B cell (primary cell): Measurements from ENCODE around the gene TCF12. TPM values are rescaled to one million over a fixed set of nuclear protein-coding genes. Genes with fewer than 3 reads are reported as not detected.

Experiments
- ATAC-seq: fragments of 200-7000 bp; cut with Tn5 transposase; one replicate; pipeline ENCODE4 v1.10.0; 2021; ENCODE audit warnings: low read depth, mild to moderate bottlenecking, moderate number of reproducible peaks, moderate library complexity
- CTCF ChIA-PET: fragments of 350-600 bp; sonication (Branson Sonifier 250); formaldehyde crosslinking; loops from one replicate; lab custom pipeline; 2021; ENCODE audit warnings: antibody characterized with exemption, inconsistent platforms; lab: Charles Lee
- POLR2A ChIA-PET: fragments of 350-600 bp; sonication (Branson Sonifier 250); formaldehyde crosslinking; loops from one replicate; lab custom pipeline; 2021; ENCODE audit warnings: antibody characterized with exemption; lab: Charles Lee
- DNase-seq: peaks from one replicate; pipeline ENCODE4 v3.0.0; 2013
- H2AFZ ChIP-seq: 2 replicates; pipeline ENCODE4 v1.6.1; 2012; ENCODE audit warnings: mild to moderate bottlenecking, low read depth, low read length; ENCODE audit not compliant: insufficient read depth, poor library complexity, severe bottlenecking
- H3K27ac ChIP-seq, 2 donors: 1 replicate in 1 of 2; 2 replicates in 1 of 2; pipeline ENCODE4 v1.5.1; 2012 to 2013; ENCODE audit warnings: low read length in 2 of 2, mild to moderate bottlenecking in 2 of 2, moderate library complexity in 1 of 2
- H3K27me3 ChIP-seq, 4 experiments: fragments of 200-600 bp in 1 of 4; sonication (generic) in 1 of 4; replicated peaks in 1 of 4; 1 replicate in 2 of 4; 2 replicates in 2 of 4; pipeline versions ENCODE4 v1.6.1 to v1.7.0; 2013 to 2016; ENCODE audit warnings: low read length in 3 of 4, mild to moderate bottlenecking in 2 of 4, mixed read lengths in 1 of 4, moderate library complexity in 1 of 4; ENCODE audit not compliant: insufficient read depth in 4 of 4, control insufficient read depth in 3 of 4; ENCODE audit errors: control extremely low read depth in 1 of 4
- H3K36me3 ChIP-seq, 2 experiments: replicated peaks in 1 of 2; 1 replicate in 1 of 2; 2 replicates in 1 of 2; pipeline versions ENCODE4 v1.6.1 to v1.7.1; 2013; ENCODE audit warnings: low read length in 1 of 2; ENCODE audit not compliant: insufficient read depth in 2 of 2, control insufficient read depth in 1 of 2; ENCODE audit errors: control extremely low read depth in 1 of 2, extremely low read depth in 1 of 2
- H3K4me1 ChIP-seq, 2 donors: fragments of 200-600 bp in 1 of 2; sonication (generic) in 1 of 2; 1 replicate in 1 of 2; 2 replicates in 1 of 2; pipeline versions ENCODE4 v1.5.1 to v1.6.1; 2013 to 2017; ENCODE audit warnings: low read length in 2 of 2; ENCODE audit not compliant: control insufficient read depth in 2 of 2, insufficient read depth in 2 of 2
- H3K4me2 ChIP-seq: replicated peaks from 2 replicates; pipeline ENCODE3; 2012; ENCODE audit warnings: mild to moderate bottlenecking, low read depth, low read length; ENCODE audit not compliant: poor library complexity, severe bottlenecking
- H3K4me3 ChIP-seq, 5 experiments: fragments of 200-600 bp in 1 of 5; sonication (generic) in 1 of 5; 1 replicate in 3 of 5; 2 replicates in 2 of 5; pipeline versions ENCODE4 v1.5.1 to v1.7.0; 2011 to 2016; ENCODE audit warnings: low read length in 4 of 5, mild to moderate bottlenecking in 4 of 5, low read depth in 2 of 5, control low read depth in 1 of 5, moderate library complexity in 1 of 5; ENCODE audit not compliant: insufficient read depth in 1 of 5; ENCODE audit errors: control extremely low read depth in 1 of 5, extremely low read depth in 1 of 5
- H3K79me2 ChIP-seq: fragments of 200-600 bp; sonication (generic); one replicate; pipeline ENCODE4 v1.6.0; 2016; ENCODE audit warnings: low read length; ENCODE audit not compliant: control insufficient read depth, insufficient read depth
- H3K9ac ChIP-seq: fragments of 200-600 bp; sonication (generic); 2 replicates; pipeline ENCODE4 v1.6.1; 2017; ENCODE audit warnings: mild to moderate bottlenecking, low read length, moderate library complexity
- H3K9me3 ChIP-seq, 3 donors: one replicate each; pipeline versions ENCODE4 v1.6.1 to v1.7.1; 2013; ENCODE audit warnings: low read length in 2 of 3; ENCODE audit not compliant: control insufficient read depth in 2 of 3, insufficient read depth in 1 of 3; ENCODE audit errors: control extremely low read depth in 1 of 3
- H4K20me1 ChIP-seq: 2 replicates; pipeline ENCODE4 v1.6.0; 2012; ENCODE audit warnings: mild to moderate bottlenecking, low read length; ENCODE audit not compliant: insufficient read depth, control insufficient read depth, poor library complexity, severe bottlenecking
- H3K27ac Mint-ChIP-seq: one replicate; pipeline ENCODE4 v1.8.0; 2021; ENCODE audit warnings: mixed read lengths
- H3K27me3 Mint-ChIP-seq: one replicate; pipeline ENCODE4 v1.8.0; 2021; ENCODE audit warnings: mixed read lengths
- H3K4me1 Mint-ChIP-seq: one replicate; pipeline ENCODE4 v1.8.0; 2021; ENCODE audit warnings: mixed read lengths
- H3K4me3 Mint-ChIP-seq: one replicate; pipeline ENCODE4 v1.8.0; 2021; ENCODE audit warnings: mixed read lengths
- H3K9me3 Mint-ChIP-seq: one replicate; pipeline ENCODE4 v1.8.0; 2022; ENCODE audit warnings: mixed read lengths; ENCODE audit not compliant: insufficient read depth
- EZH2 ChIP-seq: IDR thresholded peaks from 2 replicates; pipeline ENCODE4 v1.6.1; 2012; ENCODE audit warnings: borderline replicate concordance, low read depth, mild to moderate bottlenecking, moderate library complexity, low read length; ENCODE audit not compliant: insufficient read depth, poor library complexity, severe bottlenecking
- WGBS: methylation state at CpG from one replicate; pipeline ENCODE4 v1.1.5; 2013; ENCODE audit warnings: missing lambda C conversion rate; ENCODE audit not compliant: insufficient coverage; 5-methylcytosine and 5-hydroxymethylcytosine counted together
- intact Hi-C: fragments of 100-400 bp; cut with micrococcal nuclease; formaldehyde crosslinking; loops from one replicate; pipeline ENCODE4 v1.10.0; 2022
- polyA plus RNA-seq: library from polyadenylated mRNA; depleted of rRNA; stranded (reverse); fragments of >200 nt; gene quantifications from 2 replicates; pipeline ENCODE4 v1.2.3, GENCODE V29; 2012
- total RNA-seq, 2 donors: library from RNA; stranded (reverse); fragments of 120-200 nt in 1 of 2; gene quantifications; 1 replicate in 1 of 2; 2 replicates in 1 of 2; pipeline versions ENCODE4 v1.2.3 to v1.2.4, GENCODE V29; 2013 to 2022
- TF ChIP-seq, protein P1 (sequence below): fragments of 200-600 bp; IDR thresholded peaks from one replicate; pipeline ENCODE4 v1.8.0; 2022; ENCODE audit warnings: antibody characterized with exemption, mild to moderate bottlenecking

TCF12 gene
- total and polyA plus RNA-seq, 2 donors (not counting 1 experiment from before 2014, with no cell fraction given) = 27.1 to 131 TPM

DNA sequence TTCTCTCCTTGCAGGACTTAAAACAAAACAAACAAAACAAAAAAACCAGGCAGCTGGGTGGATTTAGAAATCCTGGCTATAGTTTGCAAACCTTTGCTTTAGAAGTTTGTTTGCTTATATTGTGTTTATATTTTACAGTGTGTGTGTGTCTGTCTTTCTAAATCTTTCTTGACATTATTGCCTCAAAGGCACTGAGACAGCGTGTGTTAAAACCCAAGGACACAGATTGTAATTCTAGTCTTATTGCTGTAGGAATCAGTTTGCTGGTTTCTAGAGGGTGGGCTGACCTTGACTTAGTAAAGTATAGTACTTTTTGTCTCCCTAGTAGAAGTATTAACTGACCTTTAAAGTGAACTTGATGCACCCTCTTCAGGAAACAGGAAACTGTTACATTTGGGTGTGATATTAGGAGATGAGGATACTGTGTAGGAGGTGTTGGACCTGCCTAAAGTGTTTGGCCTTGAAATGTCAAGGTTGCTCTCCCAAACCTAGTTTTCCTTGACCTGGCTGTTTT lies 71.0 kb downstream of the TCF12 start:
- intact Hi-C loops = no loop called here
- H4K20me1 ChIP-seq = peaks cover 36% of the 10 kb centered on the region
- Mint-ChIP-seq H3K27ac (no peak overlapping the region), H3K4me1 (peaks cover 35% of the 10 kb centered on the region), H3K4me3 (no peak overlapping the region), H3K9me3 (no peaks in the 10 kb centered on the region), H3K27me3 (no peaks in the 10 kb centered on the region)
- H3K27ac ChIP-seq = no peak overlapping the region
- POLR2A ChIA-PET = no interaction called here
- TF ChIP-seq, protein P1, sequence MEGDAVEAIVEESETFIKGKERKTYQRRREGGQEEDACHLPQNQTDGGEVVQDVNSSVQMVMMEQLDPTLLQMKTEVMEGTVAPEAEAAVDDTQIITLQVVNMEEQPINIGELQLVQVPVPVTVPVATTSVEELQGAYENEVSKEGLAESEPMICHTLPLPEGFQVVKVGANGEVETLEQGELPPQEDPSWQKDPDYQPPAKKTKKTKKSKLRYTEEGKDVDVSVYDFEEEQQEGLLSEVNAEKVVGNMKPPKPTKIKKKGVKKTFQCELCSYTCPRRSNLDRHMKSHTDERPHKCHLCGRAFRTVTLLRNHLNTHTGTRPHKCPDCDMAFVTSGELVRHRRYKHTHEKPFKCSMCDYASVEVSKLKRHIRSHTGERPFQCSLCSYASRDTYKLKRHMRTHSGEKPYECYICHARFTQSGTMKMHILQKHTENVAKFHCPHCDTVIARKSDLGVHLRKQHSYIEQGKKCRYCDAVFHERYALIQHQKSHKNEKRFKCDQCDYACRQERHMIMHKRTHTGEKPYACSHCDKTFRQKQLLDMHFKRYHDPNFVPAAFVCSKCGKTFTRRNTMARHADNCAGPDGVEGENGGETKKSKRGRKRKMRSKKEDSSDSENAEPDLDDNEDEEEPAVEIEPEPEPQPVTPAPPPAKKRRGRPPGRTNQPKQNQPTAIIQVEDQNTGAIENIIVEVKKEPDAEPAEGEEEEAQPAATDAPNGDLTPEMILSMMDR = no peak
- TF ChIP-seq EZH2 = no peak
- H3K4me3 ChIP-seq = no peak overlapping the region
- DNase-seq (no peak), ATAC-seq (no peak)
- CTCF ChIA-PET = interaction anchor here (1.1 kb wide), 1 partner anchor 9 kb away, joined by 3 read pairs; no protein-coding TSS in a partner anchor
- H3K79me2 ChIP-seq = peaks cover 74% of the 10 kb centered on the region
- no peak overlapping the region for H2AFZ ChIP-seq
- H3K9me3 ChIP-seq = no peaks in the 10 kb centered on the region
- peaks cover 0 to 18% of the 10 kb centered on the region in 2 donors for H3K4me1 ChIP-seq
- 100% methylated on average over 1 of the region's 1 CpG for WGBS
- H3K9ac ChIP-seq = no peak overlapping the region
- no peaks in the 10 kb centered on the region for H3K27me3 ChIP-seq
- H3K36me3 ChIP-seq = peaks cover 0 to 3% of the 10 kb centered on the region in 2 experiments
- H3K4me2 ChIP-seq = no peak overlapping the region

DNA sequence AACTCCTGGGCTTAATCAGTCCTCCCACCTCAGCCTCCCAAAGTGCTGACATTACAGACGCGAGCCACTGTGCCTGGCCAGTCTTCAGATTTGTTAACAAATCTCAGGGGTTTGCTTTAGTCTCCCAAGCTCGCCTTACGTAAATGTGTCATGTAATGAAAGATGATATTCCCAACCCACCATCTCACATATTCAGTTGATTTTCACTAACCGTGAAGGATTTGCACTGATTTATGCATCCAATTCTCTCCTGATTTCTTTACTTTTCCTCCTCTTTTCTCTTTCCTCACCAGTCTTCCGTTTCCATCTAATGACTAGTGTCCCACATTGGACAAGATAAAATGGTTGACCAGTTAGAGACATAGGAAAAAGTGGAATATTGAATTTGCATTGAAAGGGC lies 72.6 kb downstream of the TCF12 start:
- no peaks in the 10 kb centered on the region for H3K27me3 Mint-ChIP-seq
- CTCF ChIA-PET = interaction anchor here (0.5 kb wide), 1 partner anchor 193 kb away, joined by 3 read pairs; no protein-coding TSS in a partner anchor
- TF ChIP-seq, protein P1 = no peak
- TF ChIP-seq EZH2 = no peak

More for the DNA sequence above, 72.6 kb downstream of the TCF12 start:
- Mint-ChIP-seq H3K4me3 (no peak overlapping the region), H3K9me3 (no peaks in the 10 kb centered on the region), H3K4me1 (peaks cover 21% of the 10 kb centered on the region), H3K27ac (no peak overlapping the region)
- Histone ChIP-seq H3K36me3 (peaks cover 0 to 3% of the 10 kb centered on the region in 2 experiments), H3K9me3 (no peaks in the 10 kb centered on the region), H4K20me1 (peaks cover 29% of the 10 kb centered on the region), H3K4me1 (peaks cover 0 to 2% of the 10 kb centered on the region in 2 donors), H3K27me3 (no peaks in the 10 kb centered on the region), H3K79me2 (peaks cover 77% of the 10 kb centered on the region), H3K4me2 (no peak overlapping the region), H3K9ac (no peak overlapping the region), H3K27ac (no peak overlapping the region), H2AFZ (no peak overlapping the region), H3K4me3 (no peak overlapping the region)
- DNase-seq = no peak
- intact Hi-C loops = no loop called here
- 100% methylated on average over 1 of the region's 6 CpGs for WGBS
- POLR2A ChIA-PET = no interaction called here
- no peak for ATAC-seq
